Measurements from ENCODE around the gene KRTAP9-4. TPM values are rescaled to one million over a fixed set of nuclear protein-coding genes. Genes with fewer than 3 reads are reported as not detected.
"Not testable (repeated sequence)": the region's sequence is repeated elsewhere in the genome, so short reads cannot be mapped to it uniquely, and the experiment has no call there.

Gene KRTAP9-4
- total and polyA plus RNA-seq, 2 of the 8 experiments (the other 6 are each of a cell fraction or from before 2014, with no cell fraction given), result not detected

- H2BK15ac ChIP-seq (ENCODE audit: low read length); H3K27me3 ChIP-seq (replicated peaks in 1 of 4; ENCODE audit: control insufficient read depth in 3 of 4, extremely low read depth in 1 of 4, insufficient read depth in 3 of 4, low read length in 3 of 4); H3K23me2 ChIP-seq (ENCODE audit: low read depth, low read length); H3K23ac ChIP-seq (ENCODE audit: insufficient read length); H3K56ac ChIP-seq (replicated peaks; ENCODE audit: insufficient read length, low read depth, low read length); H2AFZ ChIP-seq (ENCODE audit: low read length); H3K9ac ChIP-seq (replicated peaks in 1 of 4; ENCODE audit: extremely low read depth in 1 of 4, low read depth in 3 of 4, low read length in 3 of 4); H4K91ac ChIP-seq (replicated peaks; ENCODE audit: insufficient read length, low read length); H3K79me1 ChIP-seq (ENCODE audit: low read depth, low read length); H3K36me3 ChIP-seq (ENCODE audit: control insufficient read depth in 2 of 4, insufficient read depth in 4 of 4, low read length in 3 of 4); H3K27ac ChIP-seq (ENCODE audit: low read depth, low read length); H3K18ac ChIP-seq (ENCODE audit: extremely low read depth, low read length); H4K5ac ChIP-seq (ENCODE audit: insufficient read length, low read depth, low read length); DNase-seq (ENCODE audit: low read depth in 1 of 2, low spot score in 2 of 2); H3K4ac ChIP-seq (replicated peaks; ENCODE audit: insufficient read length, low read depth, low read length); H4K20me1 ChIP-seq (replicated peaks in 1 of 2; ENCODE audit: control insufficient read depth in 1 of 2, insufficient read depth in 2 of 2, low read length in 2 of 2); H3K9me3 ChIP-seq (ENCODE audit: insufficient read depth in 2 of 2, low read depth in 1 of 2, low read length in 1 of 2); H2BK5ac ChIP-seq (ENCODE audit: low read depth, low read length); H2AK5ac ChIP-seq (ENCODE audit: low read depth, low read length); H4K8ac ChIP-seq (ENCODE audit: extremely low read depth, insufficient read depth, low read length); H3K4me3 ChIP-seq (ENCODE audit: extremely low read depth in 1 of 4, insufficient read depth in 2 of 4, low read depth in 3 of 4, low read length in 4 of 4); H3K4me1 ChIP-seq (replicated peaks in 1 of 4; ENCODE audit: control insufficient read depth in 3 of 4, insufficient read depth in 4 of 4, low read length in 3 of 4); H2BK20ac ChIP-seq (ENCODE audit: low read length); H2BK120ac ChIP-seq (replicated peaks; ENCODE audit: low read depth, low read length); H3K79me2 ChIP-seq (ENCODE audit: control insufficient read depth in 1 of 2, insufficient read depth in 2 of 2, low read length in 2 of 2); POLR2A ChIA-PET (ENCODE audit: partially characterized antibody); H3K4me2 ChIP-seq (ENCODE audit: insufficient read depth in 1 of 2, low read depth in 2 of 2, low read length in 2 of 2); H3K14ac ChIP-seq (ENCODE audit: insufficient read length); FAIRE-seq; H2BK12ac ChIP-seq (ENCODE audit: low read depth, low read length): not testable (repeated sequence)
- CTCF ChIA-PET (ENCODE audit: partially characterized antibody), result interaction anchor here (0.8 kb wide), 1 partner anchor 15 kb away, joined by 3 read pairs; no protein-coding TSS in a partner anchor
- WGBS, 2 experiments (ENCODE audit: extremely low coverage in 1 of 2, insufficient coverage in 1 of 2, insufficient read length in 1 of 2, insufficient replicate concordance in 2 of 2, low coverage in 1 of 2, low lambda C conversion rate in 2 of 2, missing lambda C conversion rate in 1 of 2), result 96% methylated on average over 3 of the region's 3 CpGs; no CpG with 5 or more reads in 1 of the 2 experiments
Observed at GRCh38 chr17:41275648-41276190, 26.2 kb downstream of the KRTAP9-4 start, which contains the start of gene KRTAP9-7. TSS of gene KRTAP9-7 (plus strand) at chr17:41275698. CDS start at chr17:41275698, 0 bp downstream.
